NCI-H2081 treated with DMSO at 0.1 percent for 48 hours (cell line): ENCODE results near the gene ADK.
"Not testable (repeated sequence)": the region's sequence is repeated elsewhere in the genome, so short reads cannot be mapped to it uniquely, and the experiment has no call there.

Experiments used
- DNase-seq: peaks from one replicate; lab custom pipeline; 2025; lab: John Stamatoyannopoulos, UW

ADK gene

DNA sequence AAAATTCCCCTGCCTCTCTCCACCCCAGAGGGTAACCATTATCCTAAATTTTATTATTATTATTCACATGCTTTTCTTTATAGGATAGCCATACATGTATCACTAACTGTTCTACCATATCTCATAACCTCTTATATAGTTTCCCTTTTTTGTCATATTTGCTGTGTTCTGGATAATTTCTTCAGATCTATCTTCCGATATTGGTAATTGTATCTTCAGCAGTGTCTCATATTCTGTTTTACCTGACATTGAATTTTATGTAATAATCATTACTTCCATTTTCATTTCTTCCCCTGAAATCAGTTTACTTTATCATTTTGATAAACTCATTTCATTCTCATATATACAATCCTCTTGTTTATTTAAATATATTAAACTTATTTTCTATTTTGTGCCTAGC lies 273.5 kb downstream of the ADK start:
- no peak for DNase-seq

DNA sequence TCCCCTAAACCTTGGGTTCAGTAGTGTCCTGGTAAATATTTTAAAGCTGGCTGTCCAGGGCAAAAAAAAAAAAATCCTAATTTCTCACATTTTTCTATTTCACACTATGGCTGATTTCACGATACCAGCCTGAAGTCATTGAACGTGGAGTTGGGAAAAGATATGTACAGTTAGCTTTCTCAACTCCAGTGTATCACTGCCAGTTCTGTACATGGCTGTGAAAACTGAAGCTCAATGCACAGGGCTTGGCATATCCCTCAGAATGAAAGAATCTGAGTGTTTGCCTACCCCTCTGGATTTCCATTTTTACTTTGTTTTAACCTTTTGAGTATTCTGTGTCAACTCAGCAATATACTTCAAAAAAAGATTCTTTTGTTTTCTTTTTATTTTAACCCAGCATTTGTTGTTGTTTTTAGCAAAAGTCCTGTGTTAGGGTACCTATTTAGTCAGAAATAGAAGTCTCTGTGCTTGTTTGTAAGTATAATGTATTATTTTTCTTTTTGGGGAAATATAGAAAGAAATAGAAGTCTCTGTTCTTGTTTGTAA lies 274.5 kb downstream of the ADK start:
- DNase-seq, result no peak

DNA sequence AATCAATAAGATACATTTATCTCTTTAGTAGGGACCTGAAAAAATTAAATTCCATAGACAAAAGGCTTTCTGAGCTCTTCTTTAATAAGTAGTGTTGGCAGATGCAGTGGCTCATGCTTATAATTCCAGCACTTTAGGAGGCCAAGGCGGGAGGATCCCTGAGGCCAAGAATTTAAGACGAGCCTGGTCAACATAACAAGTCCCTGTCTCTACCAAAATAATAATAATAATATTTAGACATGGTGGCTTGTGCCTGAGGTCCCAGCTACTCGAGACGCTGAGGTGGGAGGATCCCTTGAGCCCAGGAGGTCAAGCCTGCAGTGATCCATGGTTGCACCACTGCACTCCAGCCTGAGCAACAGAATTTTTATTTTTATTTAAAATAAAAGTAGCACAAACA lies 280.8 kb downstream of the ADK start:
- no peak for DNase-seq

DNA sequence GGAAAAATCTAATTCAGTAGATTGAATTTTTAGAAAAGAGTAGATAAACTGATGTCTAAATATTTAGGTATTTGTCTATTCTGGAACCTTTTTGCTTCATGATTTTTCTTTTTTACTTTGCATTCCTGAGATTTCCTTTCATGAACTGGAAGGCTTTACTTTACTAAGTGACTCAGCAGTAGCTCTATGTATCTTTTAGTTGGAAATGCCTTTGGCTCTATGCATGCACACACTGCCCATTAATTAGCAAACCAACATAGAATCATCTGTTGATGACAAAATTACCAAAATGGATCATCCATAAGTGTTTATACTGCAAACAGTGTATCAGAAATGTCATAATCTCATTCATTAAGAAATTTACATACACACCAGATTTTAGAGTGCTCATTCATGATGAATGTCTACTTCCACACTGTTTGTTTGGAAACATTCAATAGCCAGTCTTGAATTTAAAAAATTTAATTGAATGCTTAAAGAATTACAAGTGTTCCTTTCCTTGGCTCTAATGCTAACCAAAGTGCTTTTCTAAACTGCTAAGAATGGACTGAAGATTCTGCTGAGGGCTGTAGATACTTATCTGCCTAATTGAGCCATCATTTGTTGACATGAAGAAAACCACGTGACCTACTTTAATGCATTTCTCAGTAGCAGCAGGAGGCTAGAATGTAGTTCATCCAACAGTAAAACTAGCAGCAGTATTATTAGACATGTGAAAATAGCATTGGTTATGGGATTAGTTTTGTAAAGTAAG lies 282.0 kb downstream of the ADK start:
- DNase-seq, result no peak

DNA sequence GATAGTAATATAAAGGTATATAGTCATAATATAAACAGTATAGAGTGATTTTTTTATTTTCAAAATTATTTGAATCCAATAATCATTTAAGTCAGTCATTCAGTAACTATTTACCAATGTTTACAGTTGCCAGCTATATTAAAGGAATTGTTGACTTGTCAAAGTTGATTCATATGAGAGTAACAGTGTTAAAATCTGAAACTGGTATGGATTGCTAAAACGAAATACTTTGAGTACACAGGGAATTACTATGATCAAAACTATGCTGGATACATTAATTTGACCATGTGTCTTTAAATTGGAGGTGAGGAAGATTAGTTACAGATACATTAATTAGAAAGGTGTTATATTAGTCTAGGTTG lies 282.6 kb downstream of the ADK start:
- no peak for DNase-seq

DNA sequence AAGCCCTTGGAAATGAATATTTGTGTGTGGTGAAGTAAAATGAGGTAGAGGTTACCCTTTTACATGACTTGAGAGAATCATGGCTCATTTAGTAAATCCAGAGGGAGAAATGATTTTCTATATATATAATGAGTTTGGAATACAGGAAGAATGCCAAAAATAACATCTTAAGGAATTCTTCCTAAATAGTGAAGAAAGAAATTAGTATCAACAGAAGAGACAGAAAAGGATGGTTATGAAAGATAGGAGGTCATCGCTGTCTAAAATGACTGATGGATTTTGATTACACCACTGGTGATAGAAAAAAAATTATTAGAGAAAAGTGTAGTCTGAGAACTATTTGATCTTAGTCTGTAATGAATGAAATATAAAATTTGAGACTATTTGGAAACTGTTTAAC lies 283.0 kb downstream of the ADK start:
- DNase-seq, result no peak

DNA sequence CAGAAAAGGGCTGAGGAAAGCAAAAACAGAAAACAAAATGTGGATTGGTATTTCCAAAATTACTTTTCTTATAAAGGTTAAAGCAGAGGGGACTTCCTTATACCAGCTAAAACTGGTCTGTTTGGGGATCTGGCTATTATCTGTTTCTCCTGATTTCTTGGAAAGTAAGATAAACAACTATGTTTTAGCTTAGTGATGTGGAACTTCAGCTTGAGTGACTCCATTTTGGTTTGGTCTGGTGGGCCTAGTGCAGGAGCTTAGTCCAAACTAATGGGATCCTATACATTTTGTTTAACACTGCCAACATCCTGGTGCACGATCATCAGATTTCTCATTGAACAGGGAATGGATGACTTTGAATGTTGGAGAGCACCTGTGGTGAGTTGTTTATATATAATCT lies 283.5 kb downstream of the ADK start:
- no peak for DNase-seq

DNA sequence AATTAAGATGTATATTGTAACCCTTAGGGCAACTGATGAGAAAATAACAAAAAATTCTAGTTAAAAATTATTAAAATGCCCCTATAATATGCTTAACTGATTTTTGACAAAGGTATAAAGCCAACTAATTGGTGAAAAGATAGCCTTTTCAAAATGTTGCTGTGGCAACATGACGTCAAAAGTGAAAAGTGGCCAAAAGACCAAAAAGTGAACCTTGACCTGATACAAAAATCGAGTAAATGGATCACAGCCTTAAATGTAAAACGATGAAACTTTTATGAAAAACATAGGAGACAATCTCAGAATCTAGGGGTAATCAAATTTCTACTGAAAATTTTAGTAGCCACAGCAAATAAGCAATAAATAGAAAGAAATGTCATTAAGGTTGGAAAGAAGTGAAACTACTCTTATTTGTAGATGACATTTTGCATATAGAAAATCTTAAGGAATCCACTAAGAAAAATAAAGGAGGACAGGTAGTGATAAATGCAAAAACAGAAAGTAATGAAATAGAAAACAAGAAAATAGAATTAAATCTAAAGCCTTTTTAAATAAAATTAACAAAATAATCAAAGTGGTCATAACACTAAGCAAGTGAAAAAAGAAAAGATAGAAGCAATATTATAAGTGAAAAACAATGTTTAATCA lies 285.6 kb downstream of the ADK start:
- no peak for DNase-seq

DNA sequence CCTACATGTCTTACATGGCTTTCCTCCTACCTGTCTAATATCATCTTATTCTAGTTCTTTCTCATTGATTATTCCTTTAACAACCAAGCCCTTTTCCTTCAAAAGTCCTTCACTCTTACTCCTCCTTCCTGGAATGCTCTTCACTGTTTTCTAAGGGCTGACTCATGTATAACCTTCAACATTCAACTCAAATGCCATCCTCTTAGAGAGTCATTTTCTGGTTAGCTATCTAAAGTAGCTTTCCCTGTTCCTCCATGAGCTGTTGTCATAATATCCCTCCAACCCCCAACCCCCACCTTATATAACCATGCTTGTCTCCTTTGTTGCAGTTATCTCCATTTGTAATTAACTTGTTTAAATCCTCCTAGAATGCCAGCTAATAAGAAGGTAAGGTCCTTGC lies 286.8 kb downstream of the ADK start:
- no peak for DNase-seq

DNA sequence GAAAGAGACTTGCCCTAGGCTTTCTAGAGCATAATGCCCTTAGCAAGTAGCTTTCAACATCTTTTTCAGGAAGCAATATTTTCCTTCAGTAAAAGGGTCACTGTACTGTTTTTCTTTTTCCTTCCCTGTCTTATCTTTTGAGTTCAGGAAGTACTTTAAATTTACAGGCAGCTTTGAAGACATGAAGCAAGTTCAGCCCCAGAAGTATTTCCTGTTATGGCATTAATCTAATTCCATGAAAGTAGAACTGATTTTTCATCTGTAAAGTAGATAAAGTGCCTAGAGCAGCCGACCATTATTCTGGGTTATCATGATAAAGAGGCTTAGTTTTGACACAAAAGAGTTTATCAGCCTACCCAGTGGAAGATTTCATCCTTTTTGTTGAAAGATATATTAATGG lies 288.2 kb downstream of the ADK start:
- DNase-seq, result no peak

DNA sequence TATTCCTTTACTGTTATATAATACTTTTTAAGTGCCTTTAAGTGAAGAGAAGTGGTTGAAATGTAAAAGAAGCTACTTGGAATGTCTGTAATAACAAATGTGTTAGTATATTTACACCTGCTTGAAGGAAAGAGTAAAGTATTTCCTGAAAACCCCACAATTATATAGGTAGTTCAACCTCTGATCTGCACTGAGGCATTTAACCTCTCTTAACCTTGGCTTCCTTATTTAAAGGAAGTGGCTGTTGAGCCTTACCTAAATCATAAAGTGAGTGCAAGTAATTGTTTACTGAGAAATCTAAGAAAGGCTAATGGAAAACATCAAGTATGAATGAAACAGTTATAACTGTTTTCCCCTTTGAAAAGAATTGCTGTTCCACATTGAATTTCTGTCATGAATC lies 294.5 kb downstream of the ADK start:
- no peak for DNase-seq

DNA sequence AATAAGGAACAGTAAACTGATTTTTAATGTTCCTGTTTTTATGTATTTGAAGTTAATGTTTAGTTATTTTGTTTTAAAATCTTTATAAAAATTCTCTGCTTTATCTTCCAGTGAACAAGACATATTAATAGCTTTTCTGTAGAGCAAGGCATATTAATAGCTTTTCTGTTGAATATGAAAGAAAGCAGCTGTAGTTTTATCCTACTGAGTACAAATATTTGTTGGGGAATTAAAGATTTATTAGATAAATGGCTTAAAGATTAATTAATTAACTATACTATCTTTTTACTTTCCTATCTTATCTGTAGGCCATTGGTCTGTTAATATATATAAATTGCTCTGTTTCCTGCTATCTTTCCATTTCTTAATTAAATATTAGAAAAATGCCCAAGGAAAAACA lies 299.6 kb downstream of the ADK start:
- DNase-seq, result no peak

DNA sequence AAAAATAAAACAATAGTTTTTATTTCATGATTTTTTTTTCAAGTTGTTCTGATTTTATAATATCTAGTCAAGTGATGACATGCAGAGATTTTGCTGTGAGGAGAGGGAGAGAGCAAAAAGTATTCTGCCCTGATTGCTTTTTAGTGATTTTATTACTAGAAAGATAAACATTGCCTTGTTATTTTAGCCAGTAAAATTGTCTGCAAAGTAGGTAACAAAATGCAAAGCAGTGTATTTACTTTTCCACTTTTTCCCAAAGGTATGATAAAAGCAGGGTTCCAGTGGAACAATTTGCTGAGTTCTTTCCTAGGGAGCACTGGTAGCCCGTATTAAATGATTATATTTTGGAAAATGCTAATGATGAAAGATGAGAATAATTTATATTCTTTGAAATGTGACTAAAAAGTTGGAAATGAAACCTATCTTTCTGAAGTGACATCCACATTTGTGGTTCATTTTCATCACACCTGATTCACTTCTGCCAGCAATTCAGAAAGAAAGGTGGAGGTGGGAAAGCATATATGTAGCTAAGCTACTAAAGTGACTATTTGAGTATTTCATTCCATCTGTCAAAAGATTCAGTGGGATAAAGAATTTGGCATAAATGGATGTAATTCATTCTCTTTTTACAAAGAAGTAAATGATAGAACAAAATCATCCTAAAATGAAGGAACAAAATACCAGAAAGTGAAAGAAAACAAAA lies 300.3 kb downstream of the ADK start:
- DNase-seq, result no peak

DNA sequence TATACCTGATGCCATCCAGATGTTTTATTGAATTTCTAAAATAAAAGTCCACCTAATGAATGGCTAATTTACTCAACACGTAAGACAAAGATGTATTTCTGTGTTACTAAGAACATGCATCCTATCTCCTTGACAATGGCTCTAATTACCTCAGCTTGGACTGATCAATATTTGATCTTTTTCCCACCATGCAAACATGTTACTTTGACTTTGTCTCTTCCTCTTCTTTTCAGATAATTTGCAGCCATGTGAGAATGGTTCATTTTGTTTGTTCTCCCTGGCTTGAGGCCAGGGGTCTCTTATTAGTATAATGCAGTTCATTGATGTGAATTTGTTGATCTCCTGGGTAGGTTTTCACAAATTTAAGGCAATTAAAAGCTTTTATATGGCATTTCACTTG lies 302.1 kb downstream of the ADK start:
- peak; percentile 51 for DNase-seq

DNA sequence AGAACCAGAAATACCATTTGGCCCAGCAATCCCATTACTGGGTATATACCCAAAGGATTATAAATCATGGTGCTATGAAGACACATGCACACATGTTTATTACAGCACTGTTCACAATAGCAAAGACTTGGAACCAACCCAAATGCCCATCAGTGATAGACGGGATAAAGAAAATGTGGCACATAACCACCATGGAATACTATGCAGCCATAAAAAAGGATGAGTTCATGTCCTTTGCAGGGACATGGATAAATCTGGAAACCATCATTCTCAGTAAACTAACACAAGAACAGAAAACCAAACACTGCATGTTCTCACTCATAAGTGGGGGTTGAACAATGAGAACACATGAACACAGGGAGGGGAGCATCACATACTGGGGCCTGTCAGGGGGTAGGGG lies 306.5 kb downstream of the ADK start:
- not testable (repeated sequence) for DNase-seq

DNA sequence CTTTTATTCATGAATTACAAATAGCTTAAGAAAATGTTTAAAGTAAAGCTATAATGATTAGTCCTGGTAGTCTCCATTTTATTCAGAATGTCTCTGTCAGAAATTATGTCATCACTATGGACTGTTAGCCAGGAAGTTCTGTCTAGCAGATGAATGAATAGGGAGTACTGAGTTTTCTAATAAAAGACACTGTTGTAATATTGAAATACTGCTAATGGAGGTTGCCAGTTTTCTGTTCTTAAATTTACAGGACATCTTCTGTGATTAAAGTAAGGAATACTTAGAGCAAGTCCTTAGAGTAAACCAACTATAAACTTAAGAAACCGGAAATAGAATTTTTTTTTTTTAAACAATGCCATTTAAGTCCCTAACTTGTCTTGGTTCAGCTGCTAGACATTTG lies 309.8 kb downstream of the ADK start:
- DNase-seq, result no peak

DNA sequence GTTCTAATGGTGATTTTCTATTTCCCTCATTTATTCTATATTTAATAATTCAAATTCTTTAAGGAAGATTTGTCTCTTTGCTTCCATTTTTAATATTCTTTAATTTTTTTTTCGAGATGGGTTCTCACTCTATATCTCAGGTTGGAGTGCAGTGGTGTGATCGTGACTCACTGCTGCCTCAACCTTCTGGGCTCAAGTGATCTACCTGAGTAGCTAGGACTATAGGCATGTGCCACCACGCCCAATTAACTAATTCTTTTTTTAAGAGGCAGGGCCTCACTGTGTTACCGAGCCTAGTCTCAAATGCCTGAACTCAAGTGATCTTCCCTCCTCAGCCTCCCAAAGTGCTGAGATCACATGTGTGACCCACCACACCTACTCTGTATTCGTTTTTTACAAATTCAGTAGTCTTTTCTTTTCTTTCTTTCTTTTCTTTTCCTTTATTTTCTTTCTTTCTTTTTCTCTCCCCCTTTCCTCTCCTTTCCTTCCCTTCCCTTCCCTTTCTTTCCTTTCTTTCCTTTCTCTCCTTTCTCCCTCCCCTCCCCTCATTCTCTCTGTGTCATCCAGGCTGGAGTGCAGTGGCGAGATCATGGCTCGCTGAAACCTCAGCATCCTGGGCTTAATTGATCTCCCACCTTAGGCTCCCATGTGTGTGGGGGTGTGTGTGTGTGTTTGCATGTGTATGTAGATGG lies 323.1 kb downstream of the ADK start:
- DNase-seq, result no peak

DNA sequence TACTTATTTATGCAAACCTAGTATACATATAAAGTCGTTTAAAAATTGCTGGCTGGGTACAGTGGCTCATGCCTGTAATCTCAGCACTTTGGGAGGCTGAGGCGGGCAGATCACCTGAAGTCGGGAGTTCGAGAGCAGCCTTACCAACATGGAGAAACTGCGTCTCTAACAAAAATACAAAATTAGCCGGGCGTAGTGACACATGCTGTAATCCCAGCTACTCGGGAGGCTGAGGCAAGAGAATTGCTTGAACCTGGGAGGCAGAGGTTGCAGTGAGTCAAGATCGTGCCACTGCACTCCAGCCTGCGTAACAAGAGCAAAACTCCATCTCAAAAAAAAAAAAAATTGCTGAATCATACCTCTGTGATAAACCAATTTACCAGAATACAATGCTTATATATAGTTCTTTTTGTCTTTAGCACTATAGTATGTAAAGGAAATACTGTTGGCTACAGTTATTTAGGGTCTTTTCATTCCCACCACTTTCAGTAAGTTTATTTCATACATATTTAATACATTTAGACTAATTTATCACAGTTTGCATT lies 325.2 kb downstream of the ADK start:
- DNase-seq, result not testable (repeated sequence)

DNA sequence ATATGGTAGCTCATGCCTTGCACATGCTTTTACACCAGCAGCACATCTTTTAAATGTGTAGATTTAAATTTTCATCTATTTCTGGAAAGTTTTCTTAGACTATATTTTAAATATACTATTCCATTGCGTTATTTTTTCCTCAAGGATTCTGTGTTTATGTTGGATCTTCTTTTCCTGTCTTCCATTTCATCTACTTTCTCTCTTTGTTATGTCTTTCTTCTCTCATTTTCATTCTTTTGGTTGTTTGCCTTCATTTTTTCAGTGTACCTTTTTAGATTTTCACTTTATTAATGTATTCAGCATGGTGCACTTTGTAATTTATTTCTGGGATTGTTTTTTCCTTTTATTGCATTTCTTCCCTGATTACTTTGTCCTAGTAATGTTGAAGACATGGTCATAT lies 329.8 kb downstream of the ADK start:
- no peak for DNase-seq

DNA sequence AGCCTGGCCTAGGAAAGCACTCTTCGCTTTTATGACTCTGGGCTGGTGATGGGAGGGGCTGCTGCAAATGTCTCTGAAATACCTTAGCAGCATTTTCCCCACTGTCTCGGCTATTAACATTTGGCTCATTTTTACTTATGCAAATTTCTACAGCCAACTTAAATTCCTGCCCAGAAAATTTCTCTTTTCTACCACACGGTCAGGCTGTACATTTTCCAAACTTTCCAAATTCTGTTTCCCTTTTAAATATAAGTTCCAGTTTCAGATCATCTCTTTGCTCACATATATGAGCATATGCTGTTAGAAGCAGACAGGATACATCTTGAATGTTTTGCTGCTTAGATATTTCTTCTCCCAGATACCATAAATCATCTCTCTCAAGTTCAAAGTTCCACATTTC lies 332.3 kb downstream of the ADK start:
- no peak for DNase-seq

DNA sequence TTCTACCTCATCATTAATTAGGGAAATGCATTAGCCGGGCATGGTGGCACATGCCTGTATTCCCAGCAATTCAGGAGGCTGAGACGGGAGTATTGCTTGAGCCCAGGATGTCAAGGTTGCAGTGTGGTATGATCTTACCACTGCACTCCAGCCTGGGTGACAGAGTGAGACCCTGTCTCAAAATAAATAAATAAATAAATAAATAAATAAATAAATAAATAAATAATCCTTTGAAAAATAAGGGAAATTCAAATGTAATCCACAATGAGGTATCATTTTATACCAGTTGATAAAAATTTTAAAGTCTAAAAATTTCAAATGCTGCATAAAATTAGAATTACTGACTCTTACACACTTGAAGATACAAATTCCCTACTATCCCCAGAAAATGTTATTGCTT lies 334.3 kb downstream of the ADK start:
- no peak for DNase-seq

DNA sequence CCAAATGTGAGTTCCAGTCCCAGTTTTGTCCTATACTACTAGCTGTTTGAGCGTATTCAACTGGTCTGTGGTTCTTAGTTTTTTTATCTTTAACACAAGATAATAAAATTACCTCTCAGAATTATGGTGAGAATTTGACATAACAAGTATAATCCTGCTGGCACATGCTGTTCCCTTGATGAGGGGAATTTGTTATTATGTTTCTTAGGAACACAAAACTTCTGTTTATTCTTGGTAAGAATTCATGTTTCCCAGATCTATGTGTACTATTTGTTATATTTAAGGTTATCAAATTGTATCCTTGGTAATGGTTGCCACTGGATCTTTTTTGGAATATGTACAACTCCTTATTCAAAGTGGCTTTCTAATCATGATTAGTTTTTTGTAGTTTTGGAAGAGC lies 335.6 kb downstream of the ADK start:
- DNase-seq, result no peak
